Activated T-cell treated with anti-CD3 and anti-CD28 coated beads, Interleukin-2, amount 50 U/mL, for 24 hours (primary cell): ENCODE data around the gene BTNL9.
"Not testable (repeated sequence)": the region's sequence is repeated elsewhere in the genome, so short reads cannot be mapped to it uniquely, and the experiment has no call there.

Experiments
- DNase-seq: peaks from one replicate; pipeline ENCODE4 v3.0.0-alpha.2; 2020
- H3K27ac Mint-ChIP-seq: 2 replicates; pipeline ENCODE4 v1.8.0; 2020; ENCODE audit warnings: mild to moderate bottlenecking, mixed read lengths
- H3K27me3 Mint-ChIP-seq: 2 replicates; pipeline ENCODE4 v1.8.0; 2020; ENCODE audit warnings: mixed read lengths
- H3K36me3 Mint-ChIP-seq: 2 replicates; pipeline ENCODE4 v1.8.0; 2020; ENCODE audit warnings: low read depth, mixed read lengths
- H3K4me1 Mint-ChIP-seq: 2 replicates; pipeline ENCODE4 v1.8.0; 2020; ENCODE audit warnings: low read depth, mixed read lengths
- H3K4me3 Mint-ChIP-seq: 2 replicates; pipeline ENCODE4 v1.8.0; 2020; ENCODE audit warnings: mild to moderate bottlenecking, moderate library complexity, mixed read lengths
- H3K9me3 Mint-ChIP-seq: 2 replicates; pipeline ENCODE4 v1.8.0; 2020; ENCODE audit warnings: mixed read lengths

BTNL9 gene

DNA sequence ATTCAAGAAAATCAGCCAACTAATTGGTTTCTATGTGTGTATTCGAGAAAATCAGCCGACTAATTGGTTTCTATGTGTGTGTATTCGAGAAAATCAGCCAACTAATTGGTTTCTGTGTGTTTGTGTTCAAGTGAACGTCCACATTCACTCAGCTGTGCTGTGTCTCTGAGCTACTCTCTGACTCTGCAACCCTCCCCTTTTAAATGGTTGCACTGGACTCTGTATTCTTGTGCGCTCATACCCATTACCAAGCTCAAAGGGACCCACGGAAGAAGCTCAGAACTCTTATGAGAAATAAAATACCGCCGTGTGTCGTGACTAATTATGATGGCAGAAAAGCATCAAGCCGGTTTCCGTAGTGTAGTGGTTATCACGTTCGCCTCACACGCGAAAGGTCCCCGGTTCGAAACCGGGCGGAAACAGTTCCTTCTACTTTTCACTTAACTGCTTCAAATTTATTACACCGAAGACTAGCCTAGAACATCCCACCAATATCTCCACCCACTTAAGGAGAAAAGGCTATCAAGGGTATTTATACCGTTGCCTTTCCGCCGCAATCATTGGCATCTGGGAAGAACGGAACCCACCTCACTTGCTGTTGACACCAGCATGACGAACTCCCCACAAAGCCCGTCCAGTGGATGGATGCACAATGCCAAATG, 56.8 kb downstream of the BTNL9 start:
- H3K4me3 Mint-ChIP-seq: not testable (repeated sequence)

GRCh38 chr5:181097383-181097753, 57.3 kb downstream of the BTNL9 start:
- H3K4me3 Mint-ChIP-seq, H3K4me1 Mint-ChIP-seq, H3K9me3 Mint-ChIP-seq, H3K27ac Mint-ChIP-seq, H3K36me3 Mint-ChIP-seq, DNase-seq: not testable (repeated sequence)
- H3K27me3 Mint-ChIP-seq: peaks cover 48% of the 10 kb centered on the region

More for the DNA sequence above, 56.8 kb downstream of the BTNL9 start:
- H3K4me1 Mint-ChIP-seq, H3K27ac Mint-ChIP-seq, H3K36me3 Mint-ChIP-seq, DNase-seq, H3K9me3 Mint-ChIP-seq: not testable (repeated sequence)
- peaks cover 53% of the 10 kb centered on the region for H3K27me3 Mint-ChIP-seq

GRCh38 chr5:181097759-181098491, 57.9 kb downstream of the BTNL9 start:
- H3K4me1 Mint-ChIP-seq, H3K27ac Mint-ChIP-seq, H3K4me3 Mint-ChIP-seq, H3K9me3 Mint-ChIP-seq, H3K36me3 Mint-ChIP-seq, DNase-seq: not testable (repeated sequence)
- peaks cover 42% of the 10 kb centered on the region for H3K27me3 Mint-ChIP-seq

DNA sequence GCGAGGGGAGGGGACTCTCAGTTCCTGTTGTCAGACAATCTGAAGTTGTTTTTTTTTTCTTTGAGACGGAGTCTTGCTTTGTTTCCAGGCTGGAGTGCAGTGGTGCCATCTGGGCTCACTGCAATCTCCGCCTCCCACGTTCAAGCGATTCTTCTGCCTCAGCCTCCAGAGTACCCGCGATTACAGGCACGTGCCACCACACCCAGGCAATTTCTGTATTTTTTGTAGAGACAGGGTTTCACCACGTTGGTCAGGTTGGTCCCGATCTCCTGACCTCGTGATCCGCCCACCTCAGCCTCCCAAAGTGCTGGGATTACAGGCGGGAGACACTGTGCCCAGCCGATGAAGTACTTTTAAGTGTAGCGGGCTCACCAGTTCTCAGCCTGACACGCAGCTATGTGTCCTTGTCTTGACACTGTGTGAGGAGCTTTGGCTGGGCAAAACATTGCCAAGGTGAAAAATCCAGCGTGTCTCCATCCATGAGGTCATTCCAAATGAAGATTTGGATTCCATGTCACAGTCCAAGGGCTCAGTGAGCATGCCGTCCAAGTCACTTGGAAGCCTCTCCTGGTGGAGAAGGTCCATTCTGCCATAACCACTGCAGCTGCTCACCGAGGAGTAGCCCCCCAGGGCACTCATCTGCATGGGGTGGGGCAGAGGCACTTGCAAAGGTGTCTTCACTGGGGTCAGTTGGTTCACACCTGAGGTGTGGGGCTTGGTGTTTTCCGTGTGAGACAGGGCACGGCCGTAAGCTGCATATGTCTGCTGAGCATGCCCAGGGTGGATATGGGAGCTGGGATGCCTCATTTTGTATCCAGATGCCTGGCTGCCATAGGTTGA, 58.9 kb downstream of the BTNL9 start:
- no peak overlapping the region for H3K27ac Mint-ChIP-seq
- peaks cover 11% of the 10 kb centered on the region for H3K4me1 Mint-ChIP-seq
- no peak for DNase-seq
- no peaks in the 10 kb centered on the region for H3K36me3 Mint-ChIP-seq
- no peaks in the 10 kb centered on the region for H3K9me3 Mint-ChIP-seq
- peak overlapping the region; percentile 6 for H3K4me3 Mint-ChIP-seq
- H3K27me3 Mint-ChIP-seq: peaks cover 36% of the 10 kb centered on the region

- H3K9me3 Mint-ChIP-seq: no peaks in the 10 kb centered on the region
- peak overlapping the region; percentile 8 for H3K27ac Mint-ChIP-seq
- H3K4me1 Mint-ChIP-seq: peaks cover 15% of the 10 kb centered on the region
- DNase-seq: no peak
- no peak overlapping the region for H3K4me3 Mint-ChIP-seq
- no peaks in the 10 kb centered on the region for H3K36me3 Mint-ChIP-seq
- peaks cover 37% of the 10 kb centered on the region for H3K27me3 Mint-ChIP-seq
Measured at GRCh38 chr5:181099602-181100086, 59.6 kb downstream of the BTNL9 start.

DNA sequence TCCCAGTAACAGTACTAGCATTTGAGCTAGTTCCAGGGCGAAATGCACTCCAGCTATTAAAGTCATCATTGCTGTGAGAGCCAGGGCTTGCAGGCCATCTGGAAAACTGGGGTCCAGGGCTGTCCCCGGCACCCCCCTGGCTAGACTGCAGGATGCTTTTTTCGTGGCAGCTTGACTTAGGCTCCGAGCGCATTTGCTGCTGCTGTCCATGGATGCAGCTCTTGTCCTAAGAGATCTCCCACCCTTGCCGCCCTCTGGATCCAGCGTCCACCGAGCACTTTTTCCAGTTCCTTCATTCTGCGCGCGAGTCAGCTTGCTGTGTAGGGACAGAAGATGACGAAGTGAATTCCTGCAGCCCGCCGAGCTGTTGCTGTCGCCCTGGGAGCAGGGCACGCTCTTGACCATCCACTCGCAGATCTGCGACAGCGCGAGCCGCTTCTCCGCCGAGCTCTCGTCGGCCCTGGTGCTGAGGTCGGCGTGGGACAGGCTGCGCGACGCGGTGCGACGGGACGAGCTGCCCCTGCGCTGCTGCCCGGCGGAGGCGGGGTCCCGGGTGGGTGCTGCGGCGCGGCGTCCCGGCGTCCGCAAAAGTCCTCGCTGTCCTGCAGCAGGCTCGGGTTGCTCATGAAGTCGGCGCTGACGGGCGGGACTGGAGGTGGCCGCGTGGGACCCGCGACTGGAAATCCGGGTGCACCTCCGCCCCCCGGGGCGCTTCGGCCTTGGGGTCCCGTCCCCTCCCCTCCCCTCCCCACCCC, 60.2 kb downstream of the BTNL9 start:
- peaks cover 15% of the 10 kb centered on the region for H3K4me1 Mint-ChIP-seq
- H3K27me3 Mint-ChIP-seq: peaks cover 36% of the 10 kb centered on the region
- no peaks in the 10 kb centered on the region for H3K36me3 Mint-ChIP-seq
- peak overlapping the region; percentile 8 for H3K27ac Mint-ChIP-seq
- no peak for DNase-seq
- no peaks in the 10 kb centered on the region for H3K9me3 Mint-ChIP-seq
- no peak overlapping the region for H3K4me3 Mint-ChIP-seq

DNA sequence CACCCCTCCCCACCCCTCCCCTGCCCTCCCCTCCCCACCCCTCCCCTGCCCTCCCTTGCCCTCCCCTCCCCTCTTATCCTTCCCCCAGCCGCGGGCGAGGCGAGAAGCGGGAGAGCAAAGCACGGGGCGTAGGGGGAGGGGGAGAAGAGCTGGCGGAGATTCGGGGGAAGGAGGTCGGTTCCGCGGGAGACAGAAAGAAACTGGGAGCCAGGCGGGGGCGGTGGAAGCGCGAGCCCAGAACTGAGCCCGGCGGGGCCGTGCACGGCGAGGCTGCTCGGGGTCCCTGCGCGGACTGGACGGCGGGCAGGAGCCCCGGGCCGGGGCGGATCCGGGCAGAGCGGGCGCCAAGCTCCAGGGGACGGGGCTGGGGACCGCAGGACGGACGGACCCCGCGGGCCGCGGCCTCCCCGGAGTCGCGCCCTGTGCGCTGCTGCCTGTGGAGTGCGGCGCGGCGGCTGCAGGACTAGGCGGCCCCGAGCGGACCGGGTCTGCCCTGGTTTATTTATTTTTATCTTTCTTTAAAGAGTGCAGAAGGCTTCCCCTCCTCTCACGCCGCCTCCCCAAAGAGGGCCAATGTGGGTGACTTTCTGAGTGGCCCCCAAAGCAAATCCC, 61.1 kb downstream of the BTNL9 start:
- H3K27me3 Mint-ChIP-seq: peaks cover 42% of the 10 kb centered on the region
- H3K36me3 Mint-ChIP-seq, DNase-seq, H3K9me3 Mint-ChIP-seq, H3K4me3 Mint-ChIP-seq, H3K27ac Mint-ChIP-seq: not testable (repeated sequence)
- peaks cover 15% of the 10 kb centered on the region for H3K4me1 Mint-ChIP-seq

- not testable (repeated sequence) for H3K4me3 Mint-ChIP-seq, H3K9me3 Mint-ChIP-seq, H3K27ac Mint-ChIP-seq, H3K36me3 Mint-ChIP-seq, DNase-seq
- Mint-ChIP-seq H3K4me1 (peaks cover 15% of the 10 kb centered on the region), H3K27me3 (peaks cover 50% of the 10 kb centered on the region)
Measured at GRCh38 chr5:181101930-181102674, 62.0 kb downstream of the BTNL9 start.

DNA sequence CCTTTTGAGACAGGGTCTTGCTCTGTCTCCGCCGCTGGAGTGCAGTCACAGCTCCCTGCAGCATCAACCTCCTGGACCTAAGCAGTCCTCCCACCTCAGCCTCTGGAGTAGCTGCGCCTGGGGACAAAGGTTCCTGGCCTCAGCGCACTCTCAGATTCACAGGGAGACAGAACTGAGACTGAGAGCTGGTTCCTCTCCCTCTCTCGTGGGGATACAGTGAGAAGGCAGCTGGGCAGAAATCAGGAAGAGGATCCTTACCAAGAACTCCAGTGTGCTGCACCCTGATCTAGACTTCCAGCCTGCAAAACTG, 64.1 kb downstream of the BTNL9 start:
- H3K36me3 Mint-ChIP-seq, H3K27ac Mint-ChIP-seq: not testable (repeated sequence)

DNA sequence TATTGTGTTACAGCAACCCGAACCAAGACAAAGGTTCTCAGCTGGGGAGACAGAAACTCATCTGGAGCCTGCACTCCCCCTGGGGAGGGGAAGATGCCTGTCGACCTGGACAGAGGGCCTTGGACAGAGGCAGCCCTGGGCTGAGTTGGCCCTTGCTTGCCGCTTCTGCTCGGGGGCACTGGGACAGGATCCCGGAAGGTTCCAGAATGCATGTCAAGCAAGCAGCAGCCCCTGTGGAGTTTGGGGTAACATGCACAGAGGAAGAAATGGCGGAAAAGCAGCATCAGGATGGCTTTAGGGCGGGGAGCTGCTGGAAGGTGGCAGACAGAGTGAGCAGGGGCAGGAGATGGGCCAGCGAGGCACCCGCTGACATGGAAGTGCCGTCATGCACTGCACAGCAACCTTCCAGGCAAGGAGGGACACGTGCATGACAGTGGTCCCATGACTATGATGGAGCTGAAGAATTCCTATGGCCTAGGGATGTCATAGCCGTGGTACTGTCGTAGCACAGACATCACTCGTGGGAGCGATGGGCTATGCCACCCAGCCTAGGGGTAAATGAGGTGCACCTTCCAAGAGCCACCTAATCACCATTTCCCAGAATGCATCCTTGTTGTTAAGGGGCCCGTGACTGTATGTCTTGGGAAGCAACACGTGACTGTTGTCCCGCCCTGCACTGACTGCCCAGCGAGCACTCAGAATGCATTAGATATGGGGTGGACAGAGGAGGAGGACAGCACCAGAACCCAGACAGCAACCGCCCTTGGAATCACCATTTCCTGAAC, 64.7 kb downstream of the BTNL9 start:
- H3K36me3 Mint-ChIP-seq, H3K9me3 Mint-ChIP-seq, H3K27ac Mint-ChIP-seq, H3K4me3 Mint-ChIP-seq: not testable (repeated sequence)
- peak; percentile 25 for DNase-seq
- Mint-ChIP-seq H3K27me3 (peaks cover 65% of the 10 kb centered on the region), H3K4me1 (peaks cover 11% of the 10 kb centered on the region)

More for the DNA sequence above, 64.1 kb downstream of the BTNL9 start:
- DNase-seq, H3K9me3 Mint-ChIP-seq: not testable (repeated sequence)
- H3K4me3 Mint-ChIP-seq: peak overlapping the region; percentile 68
- H3K27me3 Mint-ChIP-seq: peaks cover 65% of the 10 kb centered on the region
- peaks cover 15% of the 10 kb centered on the region for H3K4me1 Mint-ChIP-seq

DNA sequence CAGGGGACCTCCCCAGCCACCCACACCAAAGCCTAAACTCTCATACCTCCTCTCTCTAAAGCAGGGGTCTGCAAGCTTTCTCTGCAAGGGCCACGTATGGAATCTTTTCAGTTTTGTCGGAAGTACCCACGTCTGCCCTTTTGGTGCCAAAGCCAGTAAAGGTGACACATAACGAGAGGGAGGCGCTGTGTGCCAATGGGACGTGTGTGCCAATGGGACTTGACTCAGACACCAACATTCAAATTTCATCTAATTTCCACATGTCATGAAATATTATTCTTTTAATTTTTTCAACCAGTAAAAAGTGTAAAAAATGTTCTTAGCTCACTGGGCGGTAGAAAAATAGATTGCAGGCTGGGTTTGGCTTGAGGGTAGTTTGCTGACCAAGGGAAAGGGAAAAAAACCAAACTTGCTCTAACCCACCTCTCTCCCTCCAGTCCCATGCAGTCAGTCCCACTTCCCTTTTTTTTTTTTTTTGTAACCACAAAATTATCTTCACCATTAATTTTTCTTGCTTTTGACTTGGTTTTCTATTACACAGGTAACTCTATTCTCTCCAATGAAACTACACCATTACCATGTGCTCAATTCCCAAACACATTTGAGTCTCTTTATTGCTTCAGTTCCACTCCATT, 65.4 kb downstream of the BTNL9 start:
- no peaks in the 10 kb centered on the region for H3K9me3 Mint-ChIP-seq
- H3K27ac Mint-ChIP-seq: no peak overlapping the region
- H3K27me3 Mint-ChIP-seq: peaks cover 65% of the 10 kb centered on the region
- peaks cover 8% of the 10 kb centered on the region for H3K4me1 Mint-ChIP-seq
- peak; percentile 25 for DNase-seq
- no peaks in the 10 kb centered on the region for H3K36me3 Mint-ChIP-seq
- H3K4me3 Mint-ChIP-seq: no peak overlapping the region

GRCh38 chr5:181107699-181108098, 67.6 kb downstream of the BTNL9 start:
- H3K27me3 Mint-ChIP-seq: peaks cover 85% of the 10 kb centered on the region
- peaks cover 8% of the 10 kb centered on the region for H3K4me1 Mint-ChIP-seq
- H3K4me3 Mint-ChIP-seq: no peak overlapping the region
- no peaks in the 10 kb centered on the region for H3K9me3 Mint-ChIP-seq
- peak; percentile 3 for DNase-seq
- H3K36me3 Mint-ChIP-seq: no peaks in the 10 kb centered on the region
- no peak overlapping the region for H3K27ac Mint-ChIP-seq
